DMS 273 (cell line): ENCODE results near the gene TUBA1A.
"Not testable (repeated sequence)": the region's sequence is repeated elsewhere in the genome, so short reads cannot be mapped to it uniquely, and the experiment has no call there.

Source experiments
- DNase-seq: peaks from one replicate; lab custom pipeline; 2025; ENCODE audit not compliant: unreplicated experiment; lab: John Stamatoyannopoulos, UW

TUBA1A gene

GRCh38 chr12:49160399-49160798 is 28.5 kb downstream of the TUBA1A start:
- no peak for DNase-seq

GRCh38 chr12:49154221-49154620 is 34.7 kb downstream of the TUBA1A start:
- no peak for DNase-seq

- no peak for DNase-seq
These were observed 41.5 kb downstream of the TUBA1A start for GRCh38 chr12:49147384-49147783.

- no peak for DNase-seq
These were observed 42.5 kb downstream of the TUBA1A start for GRCh38 chr12:49146406-49146805.

- DNase-seq = no peak
These were observed 44.5 kb downstream of the TUBA1A start for GRCh38 chr12:49144384-49144783.

GRCh38 chr12:49138999-49139398 is 49.9 kb downstream of the TUBA1A start:
- DNase-seq = no peak

GRCh38 chr12:49138587-49138986 is 50.3 kb downstream of the TUBA1A start:
- peak; percentile 59 for DNase-seq

GRCh38 chr12:49137476-49137875 is 51.4 kb downstream of the TUBA1A start:
- no peak for DNase-seq

GRCh38 chr12:49136997-49137396 is 51.9 kb downstream of the TUBA1A start:
- not testable (repeated sequence) for DNase-seq
